Measurements from ENCODE around the gene YKT6.

Gene YKT6

GRCh38 chr7:44200699-44201461 lies at the start of gene YKT6:
TSS of gene YKT6 (plus strand) at chr7:44200978. CDS start at chr7:44201136, 158 bp downstream.
- no peak for TF ChIP-seq ZNF565 (CRISPR knock-in tag; conservative IDR thresholded peaks at IDR 0.05; ENCODE audit: low read depth)
- ATAC-seq = peak; percentile 97

GRCh38 chr7:44151956-44152355 lies 48.8 kb upstream of the YKT6 start:
- ATAC-seq = no peak

GRCh38 chr7:44152971-44153947 lies 47.5 kb upstream of the YKT6 start:
- TF ChIP-seq BACH2 (CRISPR knock-in tag; IDR thresholded peaks at IDR 0.05; ENCODE audit: borderline replicate concordance) (no peak), CREB5 (CRISPR knock-in tag; IDR thresholded peaks at IDR 0.05; ENCODE audit: low read depth) (no peak), ZFP30 (CRISPR knock-in tag; IDR thresholded peaks at IDR 0.05) (no peak), ISL1 (CRISPR knock-in tag; IDR thresholded peaks at IDR 0.05) (no peak), TCF4 (CRISPR knock-in tag; IDR thresholded peaks at IDR 0.05; ENCODE audit: borderline replicate concordance) (no peak), ZFP3 (CRISPR knock-in tag; IDR thresholded peaks at IDR 0.05) (no peak), ZC3H10 (CRISPR knock-in tag; IDR thresholded peaks at IDR 0.05) (no peak), PATZ1 (CRISPR knock-in tag; IDR thresholded peaks at IDR 0.05; ENCODE audit: borderline replicate concordance) (no peak), ESRRG (CRISPR knock-in tag; IDR thresholded peaks at IDR 0.05) (no peak), CSDC2 (CRISPR knock-in tag; IDR thresholded peaks at IDR 0.05) (no peak), ARNTL (CRISPR knock-in tag; IDR thresholded peaks at IDR 0.05; ENCODE audit: borderline replicate concordance, low read depth) (no peak), ZNF70 (CRISPR knock-in tag; IDR thresholded peaks at IDR 0.05) (no peak), GLIS3 (CRISPR knock-in tag; IDR thresholded peaks at IDR 0.05) (no peak)
- no peak for ATAC-seq

More at GRCh38 chr7:44151956-44152355, 48.8 kb upstream of the YKT6 start:
- TF ChIP-seq CREB5 (CRISPR knock-in tag; IDR thresholded peaks at IDR 0.05; ENCODE audit: low read depth) (no peak), PATZ1 (CRISPR knock-in tag; IDR thresholded peaks at IDR 0.05; ENCODE audit: borderline replicate concordance) (no peak), CSDC2 (CRISPR knock-in tag; IDR thresholded peaks at IDR 0.05) (no peak), RARB (CRISPR knock-in tag; IDR thresholded peaks at IDR 0.05) (no peak), ARNTL (CRISPR knock-in tag; IDR thresholded peaks at IDR 0.05; ENCODE audit: borderline replicate concordance, low read depth) (no peak), PPARA (CRISPR knock-in tag; IDR thresholded peaks at IDR 0.05; ENCODE audit: borderline replicate concordance) (no peak), ESRRG (CRISPR knock-in tag; IDR thresholded peaks at IDR 0.05) (no peak), GLIS3 (CRISPR knock-in tag; IDR thresholded peaks at IDR 0.05) (no peak), BACH2 (CRISPR knock-in tag; IDR thresholded peaks at IDR 0.05; ENCODE audit: borderline replicate concordance) (no peak), ZNF8 (CRISPR knock-in tag; IDR thresholded peaks at IDR 0.05) (no peak), ZC3H10 (CRISPR knock-in tag; IDR thresholded peaks at IDR 0.05) (no peak), POU6F1 (CRISPR knock-in tag; IDR thresholded peaks at IDR 0.05; ENCODE audit: borderline replicate concordance, low read depth) (no peak), ZNF565 (CRISPR knock-in tag; conservative IDR thresholded peaks at IDR 0.05; ENCODE audit: low read depth) (no peak), TCF4 (CRISPR knock-in tag; IDR thresholded peaks at IDR 0.05; ENCODE audit: borderline replicate concordance) (no peak), ZNF70 (CRISPR knock-in tag; IDR thresholded peaks at IDR 0.05) (no peak), TOX (CRISPR knock-in tag; IDR thresholded peaks at IDR 0.05; ENCODE audit: borderline replicate concordance) (no peak), ZFP30 (CRISPR knock-in tag; IDR thresholded peaks at IDR 0.05) (no peak)

All from SK-N-SH treated with all-trans-retinoic acid at 6 μM for 48 hours (cell line).